SK-N-SH treated with all-trans-retinoic acid at 6 μM for 48 hours (cell line): ENCODE data around the gene TPM1.

Experiments
- BACH2 ChIP-seq: fragments of 250-450 bp; sonication (Bioruptor Pico); IDR thresholded peaks from 2 replicates; pipeline ENCODE4 v1.9.0; 2021; ENCODE audit warnings: mild to moderate bottlenecking, borderline replicate concordance
- TCF4 ChIP-seq: fragments of 250-450 bp; sonication (Bioruptor Pico); IDR thresholded peaks from 2 replicates; pipeline ENCODE4 v1.8.0; 2021; ENCODE audit warnings: mild to moderate bottlenecking, moderate library complexity, borderline replicate concordance

- TF ChIP-seq TCF4 (CRISPR knock-in tag) = no peak
- TF ChIP-seq BACH2 = no peak
These were observed 21.4 kb downstream of the TPM1 start for GRCh38 chr15:63063877-63064409.
